ENCODE measurements around the gene UBC. TPM values are rescaled to one million over a fixed set of nuclear protein-coding genes. Genes with fewer than 3 reads are reported as not detected.
A peak's percentile ranks its signal among the peaks of the same experiment; 100 is the strongest.

Gene UBC
- total RNA-seq, result 100 to 1,000 TPM; 806 to 863 TPM

- Mint-ChIP-seq H3K9me3 (peaks cover 0 to 11% of the 10 kb centered on the region in 2 donors), H3K36me3 (peaks cover 30 to 39% of the 10 kb centered on the region in 2 donors), H3K27ac (peak within 1 kb of the TSS; percentile 99 to 100)
- ATAC-seq (peak; percentile 28 to 38), DNase-seq (ENCODE audit: low spot score in 2 of 2) (peak; percentile 92)
Observed at GRCh38 chr12:124914392-124915238, at the start of gene UBC. TSS of gene UBC (minus strand) at chr12:124914650. CDS start at chr12:124913771, 879 bp downstream.

GRCh38 chr12:124963211-124963610, 48.8 kb upstream of the UBC start:
- no peaks in the 10 kb centered on the region for H3K9me3 Mint-ChIP-seq
- no peak overlapping the region for H3K27ac Mint-ChIP-seq
- ATAC-seq (no peak), DNase-seq (ENCODE audit: low spot score in 2 of 2) (no peak)
- H3K36me3 Mint-ChIP-seq, result peaks cover 20 to 22% of the 10 kb centered on the region in 2 donors

- ATAC-seq (no peak), DNase-seq (ENCODE audit: low spot score in 2 of 2) (no peak)
- H3K36me3 Mint-ChIP-seq, result peaks cover 18 to 29% of the 10 kb centered on the region in 2 donors
- H3K9me3 Mint-ChIP-seq, result no peaks in the 10 kb centered on the region
- no peak overlapping the region for H3K27ac Mint-ChIP-seq
Observed at GRCh38 chr12:124961055-124961454, 46.6 kb upstream of the UBC start.

GRCh38 chr12:124956571-124956970, 42.1 kb upstream of the UBC start:
- H3K9me3 Mint-ChIP-seq, result no peaks in the 10 kb centered on the region
- ATAC-seq (no peak), DNase-seq (ENCODE audit: low spot score in 2 of 2) (no peak)
- no peak overlapping the region for H3K27ac Mint-ChIP-seq
- H3K36me3 Mint-ChIP-seq, result peaks cover 5 to 16% of the 10 kb centered on the region in 2 donors

- Mint-ChIP-seq H3K9me3 (no peaks in the 10 kb centered on the region), H3K27ac (no peak overlapping the region), H3K36me3 (peaks cover 0 to 10% of the 10 kb centered on the region in 2 donors)
- ATAC-seq (no peak), DNase-seq (ENCODE audit: low spot score in 2 of 2) (no peak)
Observed at GRCh38 chr12:124954771-124955170, 40.3 kb upstream of the UBC start.

- Mint-ChIP-seq H3K36me3 (peaks cover 0 to 10% of the 10 kb centered on the region in 2 donors), H3K9me3 (no peaks in the 10 kb centered on the region), H3K27ac (no peak overlapping the region)
- DNase-seq (ENCODE audit: low spot score in 2 of 2) (no peak), ATAC-seq (no peak)
Observed at GRCh38 chr12:124953689-124954405, 39.4 kb upstream of the UBC start.

- DNase-seq (ENCODE audit: low spot score in 2 of 2) (no peak), ATAC-seq (no peak)
- peaks cover 0 to 7% of the 10 kb centered on the region in 2 donors for H3K36me3 Mint-ChIP-seq
- H3K9me3 Mint-ChIP-seq, result no peaks in the 10 kb centered on the region
- H3K27ac Mint-ChIP-seq, result peak overlapping the region; percentile 18 to 29
Observed at GRCh38 chr12:124952801-124953200, 38.4 kb upstream of the UBC start.

GRCh38 chr12:124952295-124952694, 37.8 kb upstream of the UBC start:
- H3K27ac Mint-ChIP-seq, result peak overlapping the region in 1 of 2 donors; percentile 18
- no peak for DNase-seq (ENCODE audit: low spot score in 2 of 2)
- no peaks in the 10 kb centered on the region for H3K9me3 Mint-ChIP-seq
- ATAC-seq, result no peak
- peaks cover 0 to 2% of the 10 kb centered on the region in 2 donors for H3K36me3 Mint-ChIP-seq

- no peaks in the 10 kb centered on the region for H3K36me3 Mint-ChIP-seq
- ATAC-seq (no peak), DNase-seq (ENCODE audit: low spot score in 2 of 2) (no peak)
- peak overlapping the region in 1 of 2 donors; percentile 31 for H3K27ac Mint-ChIP-seq
- H3K9me3 Mint-ChIP-seq, result no peaks in the 10 kb centered on the region
Observed at GRCh38 chr12:124949779-124950728, 35.6 kb upstream of the UBC start.

- no peaks in the 10 kb centered on the region for H3K9me3 Mint-ChIP-seq
- no peaks in the 10 kb centered on the region for H3K36me3 Mint-ChIP-seq
- no peak overlapping the region for H3K27ac Mint-ChIP-seq
- DNase-seq (ENCODE audit: low spot score in 2 of 2) (no peak), ATAC-seq (no peak)
Observed at GRCh38 chr12:124949066-124949465, 34.6 kb upstream of the UBC start.

GRCh38 chr12:124947561-124948398, 33.3 kb upstream of the UBC start:
- no peaks in the 10 kb centered on the region for H3K9me3 Mint-ChIP-seq
- DNase-seq (ENCODE audit: low spot score in 2 of 2), result no peak
- H3K27ac Mint-ChIP-seq, result no peak overlapping the region
- H3K36me3 Mint-ChIP-seq, result no peaks in the 10 kb centered on the region
- no peak for ATAC-seq

- Mint-ChIP-seq H3K9me3 (no peaks in the 10 kb centered on the region), H3K36me3 (no peaks in the 10 kb centered on the region), H3K27ac (no peak overlapping the region)
- no peak for DNase-seq (ENCODE audit: low spot score in 2 of 2)
- ATAC-seq, result no peak
Observed at GRCh38 chr12:124947013-124947412, 32.6 kb upstream of the UBC start.

- no peak for DNase-seq (ENCODE audit: low spot score in 2 of 2)
- no peak for ATAC-seq
- H3K36me3 Mint-ChIP-seq, result no peaks in the 10 kb centered on the region
Observed at GRCh38 chr12:124946447-124946793, 32.0 kb upstream of the UBC start.

GRCh38 chr12:124941170-124941527, 26.7 kb upstream of the UBC start:
- no peaks in the 10 kb centered on the region for H3K36me3 Mint-ChIP-seq
- ATAC-seq (no peak), DNase-seq (ENCODE audit: low spot score in 2 of 2) (no peak)
- H3K27ac Mint-ChIP-seq, result no peak overlapping the region
- H3K9me3 Mint-ChIP-seq, result no peaks in the 10 kb centered on the region

More at GRCh38 chr12:124946447-124946793, 32.0 kb upstream of the UBC start:
- Mint-ChIP-seq H3K9me3 (no peaks in the 10 kb centered on the region), H3K27ac (peak overlapping the region in 1 of 2 donors; percentile 87)

GRCh38 chr12:124940393-124941169, 26.1 kb upstream of the UBC start:
- ATAC-seq, result peak; percentile 40 to 45
- Mint-ChIP-seq H3K36me3 (no peaks in the 10 kb centered on the region), H3K9me3 (no peaks in the 10 kb centered on the region), H3K27ac (no peak overlapping the region)
- DNase-seq (ENCODE audit: low spot score in 2 of 2), result peak; percentile 82 to 86

All from activated naive CD4-positive, alpha-beta T cell treated with anti-CD3 and anti-CD28 coated beads, Interleukin-2, amount 50 U/mL, for 72 hours (primary cell).